OCI-LY7 (cell line): Measurements from ENCODE around the gene TSHZ2. TPM values are rescaled to one million over a fixed set of nuclear protein-coding genes. Genes with fewer than 3 reads are reported as not detected.

Experiments used
- BruUV-seq: library from RNA; stranded (reverse); fragments of 400-500 nt; replicated peaks from 2 replicates; lab custom pipeline; 2021; lab: Mats Ljungman, UMichigan
- CTCF ChIA-PET: fragments of 300-600 bp; sonication (Branson Sonifier 250); formaldehyde crosslinking; loops from one replicate; lab custom pipeline; 2022; ENCODE audit warnings: antibody characterized with exemption; ENCODE audit not compliant: unreplicated experiment; lab: Charles Lee
- POLR2A ChIA-PET: fragments of 300-600 bp; sonication (Branson Sonifier 250); formaldehyde crosslinking; loops from one replicate; lab custom pipeline; 2022; ENCODE audit warnings: antibody characterized with exemption; lab: Charles Lee
- DNase-seq: peaks from one replicate; pipeline ENCODE4 v3.0.0-alpha.2; 2015; ENCODE audit warnings: low spot score
- H2AFZ ChIP-seq: fragments of 200-600 bp; sonication (generic), shearing (Covaris generic); 2 replicates; pipeline ENCODE4 v1.6.1; 2014; ENCODE audit warnings: mild to moderate bottlenecking, antibody characterized with exemption, low read length, moderate library complexity
- H3K27ac ChIP-seq: fragments of 200-600 bp; sonication (generic); 2 replicates; pipeline ENCODE4 v1.5.1; 2014; ENCODE audit warnings: mixed run types, low read depth, mild to moderate bottlenecking, moderate library complexity, low read length, inconsistent platforms; ENCODE audit not compliant: poor library complexity, severe bottlenecking
- H3K36me3 ChIP-seq: fragments of 200-600 bp; sonication (generic); 2 replicates; pipeline ENCODE4 v1.6.1; 2014; ENCODE audit warnings: mild to moderate bottlenecking, antibody characterized with exemption, low read length, moderate library complexity, mixed read lengths; ENCODE audit not compliant: insufficient read depth
- H3K4me1 ChIP-seq: fragments of 200-600 bp; sonication (generic); 2 replicates; pipeline ENCODE4 v1.5.1; 2014; ENCODE audit warnings: mild to moderate bottlenecking, low read length; ENCODE audit not compliant: insufficient read depth, poor library complexity, severe bottlenecking
- H3K4me2 ChIP-seq: fragments of 200-600 bp; sonication (generic); 2 replicates; pipeline ENCODE4 v1.6.1; 2014; ENCODE audit warnings: mild to moderate bottlenecking, low read length
- H3K4me3 ChIP-seq: fragments of 200-600 bp; sonication (generic); 2 replicates; pipeline ENCODE4 v1.5.1; 2014; ENCODE audit warnings: mild to moderate bottlenecking, low read depth, low read length; ENCODE audit not compliant: poor library complexity, severe bottlenecking
- H3K79me2 ChIP-seq: fragments of 200-600 bp; sonication (generic); 2 replicates; pipeline ENCODE4 v1.6.1; 2016; ENCODE audit warnings: low read depth, mild to moderate bottlenecking, low read length, moderate library complexity, mixed read lengths; ENCODE audit not compliant: insufficient read depth
- H3K9me2 ChIP-seq: fragments of 200-600 bp; sonication (generic); 2 replicates; pipeline ENCODE4 v1.6.1; 2016; ENCODE audit warnings: mild to moderate bottlenecking, low read length, mixed read lengths; ENCODE audit not compliant: insufficient read depth
- H3K9me3 ChIP-seq: fragments of 200-600 bp; sonication (generic); 2 replicates; pipeline ENCODE4 v1.6.1; 2014; ENCODE audit warnings: mild to moderate bottlenecking, mixed run types, low read length, mixed read lengths
- H4K20me1 ChIP-seq: fragments of 200-600 bp; sonication (generic); 2 replicates; pipeline ENCODE4 v1.6.1; 2014; ENCODE audit warnings: mild to moderate bottlenecking, antibody characterized with exemption, low read length, moderate library complexity, mixed read lengths; ENCODE audit not compliant: insufficient read depth
- CTCF ChIP-seq: fragments of 200-600 bp; sonication (generic); conservative IDR thresholded peaks from 2 replicates; pipeline ENCODE4 v1.5.1; 2014; ENCODE audit warnings: mild to moderate bottlenecking, antibody characterized with exemption, low read length, moderate library complexity, mixed read lengths
- EZH2phosphoT487 ChIP-seq: fragments of 200-600 bp; sonication (generic); IDR thresholded peaks from 2 replicates; pipeline ENCODE4 v1.6.1; 2018; ENCODE audit warnings: low read depth, borderline replicate concordance, mild to moderate bottlenecking, mixed run types, antibody characterized with exemption, low read length, moderate library complexity, mixed read lengths
- intact Hi-C: fragments of 100-400 bp; cut with micrococcal nuclease; formaldehyde crosslinking; loops from one replicate; pipeline ENCODE4 v1.10.0; 2022; ENCODE audit not compliant: unreplicated experiment
- total RNA-seq, 2 experiments: library from RNA; depleted of rRNA in 1 of 2; stranded (reverse); fragments of >200 nt in 1 of 2; shearing (Covaris generic) in 1 of 2; gene quantifications; 2 replicates each; pipeline ENCODE4 v1.2.3, GENCODE V29; 2014 to 2022

The TSHZ2 gene
- total RNA-seq, 2 experiments from 2014 or later = not detected

- BruUV-seq = no TSS peak
- Histone ChIP-seq H4K20me1 (no peaks in the 10 kb centered on the region), H3K4me2 (no peak overlapping the region), H3K4me3 (no peak overlapping the region), H3K9me3 (no peaks in the 10 kb centered on the region), H3K4me1 (no peaks in the 10 kb centered on the region), H3K79me2 (no peaks in the 10 kb centered on the region), H3K36me3 (no peaks in the 10 kb centered on the region), H3K9me2 (no peaks in the 10 kb centered on the region), H2AFZ (no peak overlapping the region), H3K27ac (no peak overlapping the region)
- intact Hi-C loops = no loop called here
- CTCF ChIA-PET = no interaction called here
- TF ChIP-seq EZH2phosphoT487 (no peak), CTCF (no peak)
- DNase-seq = no peak
- POLR2A ChIA-PET = interaction anchor here (0.6 kb wide), 1 partner anchor 1364 kb away, joined by 3 read pairs; no protein-coding TSS in a partner anchor
These were observed 11.7 kb downstream of the TSHZ2 start for GRCh38 chr20:52983726-52984450.

DNA sequence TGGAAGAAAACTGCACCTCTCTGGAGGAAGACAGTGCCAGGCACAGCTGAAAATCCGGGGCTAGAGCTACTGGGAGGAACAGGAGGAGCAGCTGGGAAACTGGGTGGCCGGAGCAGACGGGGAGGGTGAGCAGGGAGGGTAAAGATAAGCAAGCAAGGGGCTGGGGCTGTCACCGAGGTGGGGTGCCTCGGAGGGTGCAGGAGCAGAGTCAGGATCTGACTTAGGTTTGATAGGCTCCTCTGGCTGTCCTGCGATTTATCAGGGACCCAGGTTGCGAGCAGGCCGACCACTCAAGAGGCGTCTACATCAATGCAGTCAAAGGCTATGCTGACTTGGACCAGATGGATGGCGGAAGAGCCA, 12.3 kb downstream of the TSHZ2 start:
- intact Hi-C loops = no loop called here
- Histone ChIP-seq H3K9me3 (no peaks in the 10 kb centered on the region), H3K4me3 (no peak overlapping the region), H3K79me2 (no peaks in the 10 kb centered on the region), H3K9me2 (no peaks in the 10 kb centered on the region), H3K27ac (no peak overlapping the region), H4K20me1 (no peaks in the 10 kb centered on the region), H2AFZ (no peak overlapping the region), H3K4me2 (no peak overlapping the region), H3K4me1 (no peaks in the 10 kb centered on the region), H3K36me3 (no peaks in the 10 kb centered on the region)
- DNase-seq = no peak
- BruUV-seq = no TSS peak
- TF ChIP-seq CTCF (no peak), EZH2phosphoT487 (no peak)
- POLR2A ChIA-PET = interaction anchor here (0.6 kb wide), 1 partner anchor 1364 kb away, joined by 3 read pairs; no protein-coding TSS in a partner anchor
- CTCF ChIA-PET = no interaction called here

GRCh38 chr20:52985687-52986086, 13.5 kb downstream of the TSHZ2 start:
- no peaks in the 10 kb centered on the region for H3K79me2 ChIP-seq
- no peak overlapping the region for H3K4me2 ChIP-seq
- H3K9me3 ChIP-seq = no peaks in the 10 kb centered on the region
- H2AFZ ChIP-seq = no peak overlapping the region
- no peaks in the 10 kb centered on the region for H3K4me1 ChIP-seq
- intact Hi-C loops = no loop called here
- no TSS peak for BruUV-seq
- DNase-seq = no peak
- H4K20me1 ChIP-seq = no peaks in the 10 kb centered on the region
- no peaks in the 10 kb centered on the region for H3K36me3 ChIP-seq
- no peak overlapping the region for H3K4me3 ChIP-seq
- ChIA-PET POLR2A (interaction anchor here (0.7 kb wide), 1 partner anchor 10 kb away, joined by 3 read pairs; no protein-coding TSS in a partner anchor), CTCF (no interaction called here)
- TF ChIP-seq CTCF (no peak), EZH2phosphoT487 (no peak)
- H3K27ac ChIP-seq = no peak overlapping the region
- H3K9me2 ChIP-seq = no peaks in the 10 kb centered on the region
